ENCODE measurements around the gene ZNF512B.

Gene ZNF512B

GRCh38 chr20:63944078-63944941, 25.4 kb downstream of the ZNF512B start:
- no peak overlapping the region for H3K4me3 ChIP-seq (ENCODE audit: low read length)
- no peak for DNase-seq (ENCODE audit: low read depth)
- TF ChIP-seq CTCF (IDR thresholded peaks at IDR 0.05; ENCODE audit: insufficient read depth, low read depth, low read length, missing control alignments): no peak

GRCh38 chr20:63943808-63944077, 26.0 kb downstream of the ZNF512B start:
- no peak overlapping the region for H3K4me3 ChIP-seq (ENCODE audit: low read length)
- DNase-seq (ENCODE audit: low read depth): no peak
- TF ChIP-seq CTCF (IDR thresholded peaks at IDR 0.05; ENCODE audit: insufficient read depth, low read depth, low read length, missing control alignments): no peak

- no peak for DNase-seq (ENCODE audit: low read depth)
- no peak for TF ChIP-seq CTCF (IDR thresholded peaks at IDR 0.05; ENCODE audit: insufficient read depth, low read depth, low read length, missing control alignments)
- H3K4me3 ChIP-seq (ENCODE audit: low read length): no peak overlapping the region
These were observed 26.5 kb downstream of the ZNF512B start for GRCh38 chr20:63942969-63943807.

GRCh38 chr20:63942250-63942951, 27.3 kb downstream of the ZNF512B start:
- DNase-seq (ENCODE audit: low read depth): peak; percentile 88
- no peak for TF ChIP-seq CTCF (IDR thresholded peaks at IDR 0.05; ENCODE audit: insufficient read depth, low read depth, low read length, missing control alignments)

GRCh38 chr20:63941282-63942081, 28.2 kb downstream of the ZNF512B start:
- no peak for TF ChIP-seq CTCF (IDR thresholded peaks at IDR 0.05; ENCODE audit: insufficient read depth, low read depth, low read length, missing control alignments)
- peak; percentile 78 for DNase-seq (ENCODE audit: low read depth)
- H3K4me3 ChIP-seq (ENCODE audit: low read length): no peak overlapping the region

More at GRCh38 chr20:63942250-63942951, 27.3 kb downstream of the ZNF512B start:
- no peak overlapping the region for H3K4me3 ChIP-seq (ENCODE audit: low read length)

Measured in epithelial cell of esophagus (primary cell).